ENCODE data around the gene PGGT1B. TPM values are rescaled to one million over a fixed set of nuclear protein-coding genes. Genes with fewer than 3 reads are reported as not detected.

The PGGT1B gene
- total and polyA plus RNA-seq, 2 donors from 2014 or later = 7.1 to 51.1 TPM

DNA sequence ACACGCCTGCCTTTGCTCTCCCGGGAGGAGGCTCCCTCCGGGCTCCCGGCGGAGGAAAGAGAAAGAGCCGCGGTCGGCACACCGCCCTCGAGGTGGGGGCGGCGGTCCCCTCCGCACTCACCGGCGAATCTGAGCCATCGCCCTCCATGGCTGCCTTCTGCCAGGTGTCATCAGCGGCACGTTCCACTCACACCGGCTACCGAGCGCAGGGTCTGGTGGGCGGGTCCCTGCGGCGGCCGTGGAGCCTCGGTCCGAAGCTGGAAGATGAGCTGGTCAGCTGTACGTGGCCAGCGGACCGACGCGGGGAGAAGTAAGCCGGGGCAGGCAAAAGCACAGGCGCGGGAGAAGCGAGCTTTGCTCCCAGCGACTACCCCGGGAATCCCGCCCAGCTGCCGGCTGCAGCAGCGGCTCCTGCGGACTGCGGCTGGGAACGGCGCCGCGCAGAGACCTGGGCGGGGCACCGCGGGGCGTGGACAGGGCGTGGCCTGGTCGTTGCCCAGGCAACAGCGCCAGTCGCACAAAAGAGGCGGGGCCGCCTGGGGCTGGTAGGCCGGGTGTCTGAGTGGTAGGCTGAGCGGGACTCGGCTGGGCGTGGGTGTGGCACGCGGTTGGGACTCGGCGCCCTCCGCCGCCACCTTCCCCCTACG lies 93.1 kb downstream of the PGGT1B start, which contains the start of gene TRIM36:
Gene TRIM36, minus strand, starts transcription at position 422 of the 647 bp plus-strand sequence. Its CDS starts 274 bp downstream, at position 148.
- peak; percentile 7 for TF ChIP-seq CTCF (IDR thresholded peaks at IDR 0.05; ENCODE audit: borderline replicate concordance, extremely low read depth, insufficient read depth)
- peak within 1 kb of the TSS in 2 of 3 donors; percentile 30 to 40 for H3K9ac ChIP-seq (ENCODE audit: low read length in 3 of 3)
- intact Hi-C loops (cut with DNase I) = no loop called here
- H3K4me1 ChIP-seq (ENCODE audit: control insufficient read depth in 2 of 3, insufficient read depth in 2 of 3, low read depth in 1 of 3, low read length in 3 of 3) = peaks cover 0 to 2% (median 0%) of the 10 kb centered on the region in 3 donors
- H3K27ac ChIP-seq (ENCODE audit: low read depth in 2 of 2, low read length in 2 of 2) = no peak within 1 kb of the TSS
- peaks cover 13% of the 10 kb centered on the region for H3K27me3 ChIP-seq (ENCODE audit: control insufficient read depth, insufficient read depth, low read length)
- FAIRE-seq (no peak), DNase-seq (peak; percentile 95 to 97 (median 96))
- H3K4me3 ChIP-seq (ENCODE audit: low read length in 3 of 3) = peak within 1 kb of the TSS; percentile 51 to 78 (median 60)
- no peaks in the 10 kb centered on the region for H3K36me3 ChIP-seq (ENCODE audit: control insufficient read depth in 2 of 3, insufficient read depth in 3 of 3, low read length in 3 of 3)
- H3K9me3 ChIP-seq (ENCODE audit: control insufficient read depth in 2 of 3, insufficient read depth in 1 of 3, low read length in 3 of 3) = peaks cover 0 to 4% (median 0%) of the 10 kb centered on the region in 3 donors

DNA sequence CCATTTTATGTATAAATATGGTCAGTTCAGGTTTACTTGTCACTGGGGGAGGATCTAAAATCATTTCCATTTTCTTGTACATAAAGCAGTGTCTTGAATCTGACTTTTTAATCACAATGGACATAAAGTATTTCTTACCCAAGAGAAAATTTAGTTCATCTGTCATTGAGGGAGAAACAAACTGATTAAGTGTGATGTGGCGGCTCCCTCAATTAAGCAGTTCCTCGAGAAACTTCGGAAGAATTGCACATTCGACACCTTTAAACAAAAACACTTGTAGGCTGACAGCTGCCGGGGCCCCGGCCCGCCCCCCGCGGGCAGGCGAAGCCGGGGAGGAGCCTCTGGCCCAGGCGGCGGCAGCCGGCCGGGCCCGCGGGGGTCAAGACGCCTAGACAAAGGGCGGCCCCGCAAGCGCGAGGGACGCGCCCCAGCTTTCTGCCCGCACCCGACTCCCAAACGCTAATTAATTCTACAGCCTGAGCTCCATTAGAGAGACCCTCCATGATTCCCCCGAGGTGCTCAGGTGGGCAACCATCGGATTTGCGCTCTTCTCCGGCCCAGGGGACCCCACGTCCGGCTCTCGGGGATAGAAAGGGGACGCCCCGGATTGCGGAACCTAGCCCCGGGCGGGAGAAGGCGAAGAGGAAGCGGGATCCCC lies 93.7 kb downstream of the PGGT1B start:
- peaks cover 0 to 2% (median 0%) of the 10 kb centered on the region in 3 donors for H3K4me1 ChIP-seq (ENCODE audit: control insufficient read depth in 2 of 3, insufficient read depth in 2 of 3, low read depth in 1 of 3, low read length in 3 of 3)
- intact Hi-C loops (cut with DNase I) = no loop called here
- TF ChIP-seq CTCF (IDR thresholded peaks at IDR 0.05; ENCODE audit: borderline replicate concordance, extremely low read depth, insufficient read depth) = no peak
- no peaks in the 10 kb centered on the region for H3K36me3 ChIP-seq (ENCODE audit: control insufficient read depth in 2 of 3, insufficient read depth in 3 of 3, low read length in 3 of 3)
- H3K27ac ChIP-seq (ENCODE audit: low read depth in 2 of 2, low read length in 2 of 2) = no peak overlapping the region
- peak in 2 of 5 donors; percentile 25 to 35 for DNase-seq
- FAIRE-seq = no peak
- H3K9me3 ChIP-seq (ENCODE audit: control insufficient read depth in 2 of 3, insufficient read depth in 1 of 3, low read length in 3 of 3) = peaks cover 0 to 4% (median 0%) of the 10 kb centered on the region in 3 donors
- peak overlapping the region; percentile 51 to 78 (median 60) for H3K4me3 ChIP-seq (ENCODE audit: low read length in 3 of 3)
- H3K27me3 ChIP-seq (ENCODE audit: control insufficient read depth, insufficient read depth, low read length) = peaks cover 13% of the 10 kb centered on the region
- H3K9ac ChIP-seq (ENCODE audit: low read length in 3 of 3) = peak overlapping the region in 1 of 3 donors; percentile 7

- Histone ChIP-seq H3K27me3 (ENCODE audit: control insufficient read depth, insufficient read depth, low read length) (peaks cover 13% of the 10 kb centered on the region), H3K4me3 (ENCODE audit: low read length in 3 of 3) (no peak overlapping the region), H3K9me3 (ENCODE audit: control insufficient read depth in 2 of 3, insufficient read depth in 1 of 3, low read length in 3 of 3) (peaks cover 0 to 4% (median 0%) of the 10 kb centered on the region in 3 donors), H3K9ac (ENCODE audit: low read length in 3 of 3) (no peak overlapping the region), H3K36me3 (ENCODE audit: control insufficient read depth in 2 of 3, insufficient read depth in 3 of 3, low read length in 3 of 3) (no peaks in the 10 kb centered on the region), H3K27ac (ENCODE audit: low read depth in 2 of 2, low read length in 2 of 2) (no peak overlapping the region), H3K4me1 (ENCODE audit: control insufficient read depth in 2 of 3, insufficient read depth in 2 of 3, low read depth in 1 of 3, low read length in 3 of 3) (peaks cover 0 to 2% (median 0%) of the 10 kb centered on the region in 3 donors)
- DNase-seq = no peak
- no peak for FAIRE-seq
- no peak for TF ChIP-seq CTCF (IDR thresholded peaks at IDR 0.05; ENCODE audit: borderline replicate concordance, extremely low read depth, insufficient read depth)
- intact Hi-C loops (cut with DNase I) = no loop called here
Measured at GRCh38 chr5:115166744-115167393, 95.8 kb downstream of the PGGT1B start.

All from kidney (tissue), 14 donors.